GM18505 (cell line): Measurements from ENCODE around the gene TAF4.

Experiments used
- ATAC-seq: cut with Tn5 transposase; IDR thresholded peaks from one replicate; pipeline ENCODE4 v1.9.1; 2021; ENCODE audit not compliant: unreplicated experiment
- POLR2A ChIP-seq: IDR thresholded peaks from 4 replicates; pipeline ENCODE4 v1.6.1; 2011; ENCODE audit warnings: borderline replicate concordance; ENCODE audit not compliant: insufficient read depth, insufficient read length; ENCODE audit errors: extremely low read depth

TAF4 gene

DNA sequence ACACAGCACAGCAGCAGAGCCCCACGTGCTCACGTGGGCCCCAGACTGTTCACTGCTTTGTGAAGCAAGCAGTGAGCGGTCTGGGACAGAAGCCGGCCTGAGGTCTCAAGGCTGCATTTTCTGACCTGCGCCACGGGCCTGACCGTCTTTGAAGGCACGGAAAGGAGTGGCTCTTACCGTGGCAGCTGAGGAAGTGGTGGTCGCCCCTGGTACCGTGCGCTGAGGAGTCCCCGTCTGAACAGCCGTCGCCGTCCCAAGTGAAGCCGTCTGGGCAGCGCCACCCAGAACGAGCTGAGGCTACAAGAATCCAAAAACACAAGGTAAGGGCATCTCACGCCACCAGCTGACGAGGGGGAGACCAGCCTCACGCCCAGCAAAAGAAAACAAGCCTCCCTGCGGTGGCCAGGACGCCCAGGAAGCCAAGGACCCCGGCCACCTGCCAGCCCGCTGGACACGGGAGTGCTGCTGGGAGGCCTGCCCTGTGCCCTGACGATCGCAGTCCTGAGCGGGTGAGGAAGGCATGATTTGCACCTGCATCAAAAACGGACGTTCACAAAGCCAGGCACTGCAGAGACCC lies 55.7 kb downstream of the TAF4 start:
- no peak for TF ChIP-seq POLR2A
- ATAC-seq: no peak

DNA sequence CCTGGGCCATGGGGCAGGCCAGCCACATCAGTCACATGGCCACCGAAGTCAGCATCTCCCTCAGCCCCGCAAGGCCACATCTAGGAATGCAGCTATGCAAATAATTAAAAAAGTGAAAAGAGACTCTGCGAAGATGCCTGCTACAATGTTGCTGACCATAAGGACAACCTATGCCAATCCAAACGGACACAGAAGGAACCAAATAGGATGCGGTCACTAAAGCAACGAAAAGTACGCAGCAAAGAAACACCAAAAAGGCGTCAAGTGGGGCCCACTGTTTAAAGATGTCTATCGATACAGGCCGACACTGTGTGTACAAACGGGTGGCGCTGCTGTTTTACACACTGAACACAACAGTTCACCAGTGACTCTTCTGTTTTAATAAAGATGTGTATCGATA lies 56.4 kb downstream of the TAF4 start:
- TF ChIP-seq POLR2A: no peak
- no peak for ATAC-seq

DNA sequence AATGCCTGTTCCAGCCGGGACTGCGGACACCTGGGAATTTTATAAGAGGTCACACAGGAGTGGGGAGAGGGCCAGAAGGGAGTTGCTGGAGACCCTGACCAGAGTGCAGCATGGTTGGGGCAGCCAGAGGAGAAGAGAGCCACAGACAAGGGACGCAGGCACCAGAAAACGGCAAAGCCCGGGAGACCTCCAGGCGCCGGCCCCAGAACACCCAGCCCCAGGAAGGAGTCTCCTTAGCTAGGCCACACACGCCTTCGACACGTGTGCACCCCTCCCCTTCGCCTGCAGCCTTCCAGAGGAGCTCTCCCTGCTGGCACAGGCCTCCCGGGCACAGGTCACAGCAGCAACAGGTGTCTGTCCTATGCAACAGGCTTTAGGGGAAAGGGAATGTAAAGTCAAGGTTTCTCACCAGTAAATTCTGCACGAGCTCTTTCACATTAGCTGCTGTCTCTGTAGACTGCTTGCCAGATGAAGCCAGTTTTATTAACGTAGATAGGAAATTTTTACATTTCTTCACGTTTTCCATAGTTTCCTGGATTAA lies 57.0 kb downstream of the TAF4 start:
- ATAC-seq: no peak
- no peak for TF ChIP-seq POLR2A

DNA sequence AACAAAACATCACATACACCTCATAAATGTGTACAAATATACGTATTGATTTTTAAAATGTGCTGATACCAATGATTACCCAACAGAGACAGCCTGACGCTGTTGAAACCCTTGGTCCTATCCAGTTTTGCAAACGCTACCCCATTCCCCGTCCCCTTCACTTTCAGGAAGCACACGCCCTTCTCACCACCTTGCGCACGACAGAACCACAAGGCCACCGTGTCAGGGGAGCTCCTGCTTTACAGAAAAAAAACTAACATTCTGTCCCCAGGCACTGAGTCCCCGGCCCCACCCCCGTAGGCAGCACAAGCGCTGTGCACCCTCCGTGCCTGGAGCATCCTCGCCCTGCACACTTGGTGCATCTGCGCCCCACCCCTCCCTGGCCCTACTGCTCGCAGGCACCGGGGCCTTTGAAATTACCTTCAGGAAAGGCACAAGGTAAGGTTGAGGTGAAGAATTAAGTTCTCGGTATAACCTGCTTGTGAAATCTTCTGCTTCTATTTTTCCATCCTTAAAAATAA lies 58.5 kb downstream of the TAF4 start:
- no peak for TF ChIP-seq POLR2A
- no peak for ATAC-seq

DNA sequence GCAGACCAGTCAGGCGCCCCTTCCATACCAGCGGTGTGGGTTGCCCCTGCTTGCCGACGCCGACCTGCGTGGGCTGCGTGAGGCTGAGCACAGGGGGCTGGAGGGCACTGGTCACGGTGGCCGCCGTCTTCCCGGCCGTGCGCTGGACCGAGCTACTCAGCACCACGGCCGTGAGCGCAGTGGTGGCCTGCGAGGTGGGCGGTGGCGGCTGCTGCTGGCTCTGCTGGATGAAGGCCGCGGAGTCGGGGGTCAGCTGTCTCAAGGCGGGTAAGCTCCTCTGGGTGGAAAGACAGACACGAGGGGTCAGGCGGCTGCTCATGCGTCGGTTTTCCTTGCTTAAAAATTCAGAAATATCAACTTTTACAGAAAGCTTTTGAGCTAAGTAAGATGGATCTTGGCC lies 59.2 kb downstream of the TAF4 start:
- TF ChIP-seq POLR2A: no peak
- no peak for ATAC-seq

DNA sequence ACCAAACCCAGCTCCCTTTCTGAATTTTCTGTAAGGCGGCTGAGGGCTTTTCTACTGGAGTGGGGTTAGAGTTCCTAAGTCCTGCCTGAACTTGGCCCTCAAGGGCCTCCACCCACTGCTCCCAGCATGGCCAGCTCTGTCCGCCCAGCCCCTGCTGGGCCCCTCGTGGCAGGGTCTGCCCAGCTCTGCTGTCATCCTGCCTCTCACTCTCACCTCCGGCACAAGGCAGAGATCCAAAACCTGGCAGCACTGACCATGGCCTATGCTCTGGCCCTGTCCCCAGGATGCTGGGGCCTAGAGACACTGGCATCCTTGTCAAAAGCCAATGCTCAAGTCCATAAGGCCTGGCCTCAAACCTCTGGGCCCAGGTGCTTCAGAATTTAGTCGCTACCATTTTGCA lies 61.1 kb downstream of the TAF4 start:
- no peak for ATAC-seq
- no peak for TF ChIP-seq POLR2A

DNA sequence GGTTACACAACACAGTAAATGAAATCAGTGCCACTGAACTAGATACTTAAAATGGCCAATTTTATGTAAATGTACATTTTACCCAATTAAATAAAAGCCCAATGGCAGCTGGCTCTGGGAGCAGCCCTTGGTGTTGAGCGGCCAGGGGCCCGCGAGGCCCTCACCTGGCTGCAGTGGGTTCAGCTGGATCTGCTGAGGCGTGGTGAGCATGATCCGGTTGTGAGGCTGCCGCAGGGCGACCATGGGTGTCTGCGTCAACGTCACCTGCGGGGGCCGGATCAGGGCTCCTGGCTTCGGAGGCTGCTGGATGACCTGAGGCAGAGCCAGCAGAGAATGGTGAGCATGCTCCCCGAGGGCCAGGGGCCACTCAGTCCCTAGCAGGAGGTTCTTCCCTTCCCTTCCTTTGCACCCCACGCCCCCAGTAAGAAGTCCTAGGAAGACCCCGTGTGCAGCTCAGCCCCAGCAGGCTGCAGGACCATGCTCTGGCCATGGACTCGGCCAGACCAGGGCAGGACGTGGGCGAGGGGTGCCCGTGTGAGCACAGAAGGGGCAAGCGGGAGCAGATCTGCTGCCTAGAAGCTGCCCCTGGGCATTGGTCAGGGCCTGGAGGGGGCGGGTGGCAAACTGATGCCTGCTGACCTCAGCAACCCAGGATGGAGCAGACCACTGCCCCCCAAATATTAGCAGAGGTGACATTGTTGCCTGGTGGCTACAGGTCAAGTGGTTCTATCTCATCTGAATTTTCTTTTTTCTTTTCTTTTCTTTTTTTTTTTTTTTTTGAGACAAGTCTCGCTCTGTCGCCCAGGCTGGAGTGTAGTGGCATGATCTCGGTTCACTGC lies 61.9 kb downstream of the TAF4 start:
- no peak for ATAC-seq
- no peak for TF ChIP-seq POLR2A

DNA sequence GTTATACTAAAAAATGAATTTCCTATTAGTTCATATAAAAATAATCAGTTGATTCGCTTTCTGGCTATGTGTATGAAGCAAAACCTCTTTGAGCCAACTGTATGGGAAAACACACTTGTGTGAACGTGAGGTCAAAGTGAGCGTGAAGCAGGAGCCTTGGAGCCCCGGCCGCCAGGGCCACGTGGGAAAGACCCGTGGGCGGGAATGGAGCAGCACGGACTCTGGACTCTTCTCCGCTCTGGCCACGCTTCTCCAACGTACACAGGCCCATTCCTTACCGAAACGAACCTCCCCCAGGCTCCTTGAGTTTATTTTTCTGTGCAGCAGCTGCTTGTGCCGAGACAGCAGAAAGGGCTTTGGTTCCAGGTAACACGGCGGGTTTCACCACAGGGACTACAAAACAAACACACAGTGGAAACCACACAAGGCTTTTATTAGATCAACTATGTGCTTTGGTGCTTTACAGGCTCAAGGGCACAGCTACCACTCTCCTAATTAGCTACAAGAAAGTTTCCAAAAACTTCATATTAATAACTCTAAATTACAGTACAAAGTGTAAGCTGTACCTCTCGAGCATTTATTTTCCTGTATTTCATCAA lies 62.7 kb downstream of the TAF4 start:
- no peak for ATAC-seq
- TF ChIP-seq POLR2A: no peak

DNA sequence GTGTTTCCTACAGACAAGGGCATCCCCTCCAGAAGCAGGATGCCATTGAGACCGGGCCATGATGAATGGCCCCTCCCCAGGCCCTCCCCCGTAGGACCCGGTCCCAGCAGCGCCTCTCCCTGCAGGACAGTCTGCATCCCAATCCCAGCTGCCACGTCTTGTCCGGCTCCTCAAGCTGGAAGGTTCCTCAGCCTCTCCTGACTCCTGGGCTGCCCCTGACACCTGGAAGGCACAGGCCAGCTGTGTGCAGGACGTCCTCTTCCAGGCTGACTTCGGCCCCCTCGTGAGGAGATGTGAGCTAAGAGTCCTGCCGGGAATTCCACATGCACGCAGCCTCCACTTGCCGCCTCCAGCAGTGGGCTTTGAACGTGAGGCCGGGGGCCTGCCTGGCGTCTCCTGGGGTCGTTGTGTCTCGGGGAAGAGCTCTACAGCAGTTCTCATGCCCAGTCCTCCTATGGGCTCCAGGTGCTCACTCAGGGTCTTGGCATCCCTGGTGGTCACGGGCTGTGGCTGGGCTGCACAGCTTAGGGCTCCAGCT lies 64.4 kb downstream of the TAF4 start:
- no peak for ATAC-seq
- TF ChIP-seq POLR2A: no peak

DNA sequence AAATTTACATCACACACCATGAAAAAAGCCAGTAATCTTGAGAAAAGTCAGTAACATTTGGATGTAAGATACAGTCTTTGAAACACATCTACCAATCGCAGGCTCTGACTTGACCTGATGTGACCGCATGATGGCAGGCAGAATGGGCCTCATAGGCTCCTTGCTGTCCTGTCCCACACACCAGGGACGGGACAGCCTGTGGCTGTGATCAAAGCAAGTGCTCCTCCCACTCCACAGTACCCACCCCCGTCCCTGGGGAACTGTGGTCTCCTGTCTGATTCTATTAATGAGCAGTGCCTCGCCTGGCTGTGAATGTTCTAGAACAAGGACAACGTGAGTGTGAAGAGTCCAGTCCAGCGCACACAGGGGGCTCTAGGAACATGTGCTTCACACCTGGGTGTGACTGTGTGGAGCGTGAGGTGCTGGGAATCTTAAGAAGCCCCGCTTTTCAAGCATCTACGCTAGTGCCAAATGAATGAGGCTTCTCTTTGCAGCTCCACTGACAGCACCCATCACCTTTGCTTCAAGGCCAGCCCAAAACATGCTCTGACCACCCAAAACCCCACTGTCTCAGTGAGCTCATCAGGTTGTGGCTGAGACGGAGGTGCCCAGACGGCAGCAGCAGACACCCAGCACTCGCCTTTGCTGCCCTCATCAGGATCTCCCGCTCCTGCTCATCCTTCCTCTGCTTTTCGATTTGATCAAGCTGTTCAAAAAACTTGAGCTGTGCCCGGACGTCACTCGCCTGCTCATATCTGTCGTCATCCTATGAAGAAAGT lies 67.1 kb downstream of the TAF4 start:
- no peak for TF ChIP-seq POLR2A

DNA sequence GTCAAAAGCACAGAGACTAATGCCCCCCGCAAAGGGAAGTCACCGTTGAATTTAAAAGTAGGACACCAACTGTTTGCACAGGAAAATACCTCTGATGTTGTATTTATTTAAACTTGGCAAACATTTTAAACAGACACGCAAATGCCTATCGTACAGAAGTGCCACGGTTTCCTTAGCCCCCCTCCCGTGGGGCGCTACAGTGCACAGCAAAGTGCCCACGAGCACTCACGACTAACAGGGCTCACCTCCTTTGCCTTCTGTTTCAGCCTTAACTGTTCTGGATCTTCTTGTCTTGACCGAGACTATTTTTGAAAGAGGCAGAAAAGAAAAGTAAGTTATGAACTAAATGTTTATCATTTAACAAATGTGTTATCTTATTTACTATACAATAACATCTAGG lies 67.8 kb downstream of the TAF4 start:
- ATAC-seq: no peak
- no peak for TF ChIP-seq POLR2A

More for the DNA sequence above, 67.1 kb downstream of the TAF4 start:
- no peak for ATAC-seq

DNA sequence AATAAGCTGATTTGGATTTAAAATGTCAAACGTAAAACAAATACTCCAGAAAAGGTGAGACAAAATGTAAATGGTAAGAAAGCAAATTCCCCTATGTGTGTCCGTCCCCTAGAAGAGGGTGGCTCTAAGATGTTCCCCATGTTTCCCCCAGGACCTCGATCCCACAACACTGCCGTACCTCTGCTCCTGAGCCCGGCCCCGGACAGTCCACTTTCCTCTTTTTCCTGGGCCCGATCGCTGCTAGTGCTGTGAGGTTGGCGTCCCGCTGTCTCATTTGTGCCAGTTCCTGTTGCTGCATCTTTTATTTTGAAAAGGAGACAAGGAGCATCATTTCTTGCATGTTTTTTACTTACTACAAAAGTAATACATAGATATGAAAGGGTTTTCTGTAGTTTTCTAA lies 68.3 kb downstream of the TAF4 start:
- ATAC-seq: no peak
- no peak for TF ChIP-seq POLR2A

DNA sequence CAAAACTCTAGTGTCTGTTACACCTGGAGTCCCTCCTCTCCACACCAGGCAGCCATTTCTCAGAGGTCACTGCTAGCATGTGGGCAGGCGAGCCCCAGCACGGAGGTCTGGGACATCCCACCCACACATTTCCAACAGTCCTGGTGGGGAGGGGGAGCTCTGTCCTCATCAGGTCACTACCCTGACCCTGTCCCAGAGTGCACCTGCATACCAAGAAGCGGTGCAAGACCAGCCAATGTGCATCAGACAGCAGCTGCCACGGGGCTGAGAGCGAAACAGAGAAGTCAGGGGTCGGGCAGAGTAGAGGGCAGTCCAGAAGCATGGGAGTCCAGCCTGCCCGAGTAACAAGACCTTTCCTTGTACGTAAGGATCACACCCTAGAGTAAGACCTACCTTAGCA lies 71.1 kb downstream of the TAF4 start:
- no peak for ATAC-seq
- no peak for TF ChIP-seq POLR2A

DNA sequence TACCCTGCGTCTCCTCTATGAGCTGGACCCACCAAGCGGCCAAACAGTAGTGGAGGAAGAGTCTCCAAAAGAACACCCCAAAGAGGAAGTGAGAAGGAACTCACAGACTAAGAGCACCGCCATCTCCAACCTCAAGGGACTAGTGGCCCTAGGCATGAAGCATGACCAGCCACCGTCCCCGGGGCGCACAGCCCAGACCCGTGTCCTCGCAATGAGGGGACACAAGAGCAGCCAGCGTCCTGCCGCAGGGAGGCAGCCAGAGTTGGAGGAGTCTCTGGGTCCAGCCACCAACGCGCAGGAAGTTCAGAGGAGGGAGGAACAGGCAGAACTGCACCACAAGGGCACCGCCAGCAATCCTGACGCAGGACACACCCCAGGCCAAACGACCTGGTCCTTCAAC lies 72.6 kb downstream of the TAF4 start:
- TF ChIP-seq POLR2A: no peak
- no peak for ATAC-seq

DNA sequence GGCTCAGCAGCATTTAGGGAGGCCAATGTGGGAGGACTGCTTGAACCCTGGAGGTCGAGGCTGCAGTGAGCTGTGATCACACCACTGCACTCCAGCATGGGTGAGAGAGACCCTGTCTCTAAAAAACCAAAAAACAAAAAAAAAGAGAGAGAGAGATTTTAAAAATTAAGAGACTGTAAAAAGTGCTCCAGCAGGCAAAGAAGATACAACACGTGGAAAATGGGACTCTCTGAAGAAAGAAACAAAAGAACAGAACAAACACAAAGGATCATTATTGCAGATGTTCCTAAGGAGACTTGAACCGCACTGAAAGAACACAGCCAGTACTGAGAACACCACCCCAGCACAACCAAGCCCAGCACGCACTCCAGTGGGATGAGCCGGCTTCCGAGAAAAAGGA lies 74.2 kb downstream of the TAF4 start:
- TF ChIP-seq POLR2A: no peak
- ATAC-seq: no peak
